HepG2 (cell line): Measurements from ENCODE around the gene PEF1. TPM values are rescaled to one million over a fixed set of nuclear protein-coding genes. Genes with fewer than 3 reads are reported as not detected.

Experiments
- ATAC-seq: fragments of 200-7000 bp; cut with Tn5 transposase; 3 replicates; pipeline ENCODE4 v1.9.1; 2020; ENCODE audit warnings: mild to moderate bottlenecking, moderate library complexity
- BruUV-seq: library from RNA; stranded (reverse); fragments of 400-500 nt; replicated peaks from 2 replicates; lab custom pipeline; 2021; lab: Mats Ljungman, UMichigan
- CTCF ChIA-PET: fragments of 300-600 bp; formaldehyde crosslinking; extraction: SDS; loops from one replicate; lab custom pipeline; 2021; ENCODE audit warnings: low total read pairs, inconsistent platforms, low intra/inter-chr PET ratio; lab: Yijun Ruan, JAX
- POLR2A ChIA-PET: fragments of 350-600 bp; sonication (Branson Sonifier 250); formaldehyde crosslinking; loops from one replicate; lab custom pipeline; 2020; ENCODE audit warnings: antibody characterized with exemption, inconsistent platforms; lab: Yijun Ruan, JAX
- DNase-seq: peaks from one replicate; pipeline ENCODE4 v3.0.0-alpha.2; 2015; ENCODE audit warnings: low spot score
- FAIRE-seq: peaks from 3 replicates; lab custom pipeline; 2011; peaks lifted over from hg19 to GRCh38; lab: Jason Lieb, UNC
- H2AFZ ChIP-seq: one replicate; pipeline ENCODE4 v1.6.1; 2011; ENCODE audit warnings: low read length, inconsistent platforms
- H3K27ac ChIP-seq: fragments of 300-600 bp; 3 replicates; pipeline ENCODE4 v1.8.0; 2011; ENCODE audit warnings: mixed run types, mild to moderate bottlenecking, mixed read lengths, low read length, inconsistent platforms; ENCODE audit not compliant: insufficient read depth; ENCODE audit errors: extremely low read length
- H3K27me3 ChIP-seq, 2 experiments: fragments of 200-600 bp in 1 of 2; 2 replicates in 1 of 2; 3 replicates in 1 of 2; pipeline versions ENCODE4 v1.6.0 to v1.8.0; 2011; ENCODE audit warnings: low read length in 2 of 2, mild to moderate bottlenecking in 2 of 2, moderate library complexity in 2 of 2, inconsistent platforms in 1 of 2; ENCODE audit not compliant: insufficient read depth in 2 of 2, control insufficient read depth in 1 of 2
- H3K36me3 ChIP-seq, 2 experiments: fragments of 200-600 bp in 1 of 2; replicated peaks in 1 of 2; 2 replicates in 1 of 2; 3 replicates in 1 of 2; pipeline versions ENCODE4 v1.5.1 to v1.8.0; 2011; ENCODE audit warnings: low read length in 2 of 2, inconsistent platforms in 1 of 2; ENCODE audit not compliant: insufficient read depth in 2 of 2, control insufficient read depth in 1 of 2
- H3K4me1 ChIP-seq: 2 replicates; pipeline ENCODE4 v1.5.1; 2012; ENCODE audit warnings: low read length, inconsistent platforms; ENCODE audit not compliant: insufficient read depth
- H3K4me2 ChIP-seq: 2 replicates; pipeline ENCODE4 v1.6.0; 2011; ENCODE audit warnings: low read depth, low read length, inconsistent platforms
- H3K4me3 ChIP-seq, 3 experiments: fragments of 200-600 bp in 1 of 3; sonication (generic), shearing (Covaris generic) in 1 of 3; replicated peaks in 1 of 3; 2 replicates each; pipeline ENCODE4 v1.5.1; 2011 to 2016; ENCODE audit warnings: low read length in 3 of 3, inconsistent platforms in 2 of 3, low read depth in 2 of 3, mild to moderate bottlenecking in 2 of 3, control low read depth in 1 of 3, mixed read lengths in 1 of 3; ENCODE audit not compliant: insufficient read depth in 1 of 3
- H3K79me2 ChIP-seq: one replicate; pipeline ENCODE4 v1.6.1; 2011; ENCODE audit warnings: low read length, inconsistent platforms; ENCODE audit not compliant: insufficient read depth
- H3K9ac ChIP-seq: 2 replicates; pipeline ENCODE4 v1.6.0; 2011; ENCODE audit warnings: mild to moderate bottlenecking, low read depth, low read length, inconsistent platforms; ENCODE audit not compliant: insufficient read depth
- H3K9me3 ChIP-seq: 2 replicates; pipeline ENCODE4 v1.5.1; 2012; ENCODE audit warnings: mild to moderate bottlenecking, low read length
- H4K20me1 ChIP-seq: 2 replicates; pipeline ENCODE4 v1.6.0; 2011; ENCODE audit warnings: inconsistent platforms, mild to moderate bottlenecking, low read length, moderate library complexity; ENCODE audit not compliant: insufficient read depth
- MED1 ChIP-seq: sonication (generic); formaldehyde crosslinking; IDR thresholded peaks from 2 replicates; pipeline ENCODE4 v1.4.0; 2020; ENCODE audit warnings: missing genetic modification reagents
- POLR2A ChIP-seq, 2 experiments: IDR thresholded peaks; 2 replicates each; pipeline ENCODE4 v1.6.1; 2011; ENCODE audit warnings: low read depth in 2 of 2, low read length in 2 of 2, mild to moderate bottlenecking in 1 of 2, moderate library complexity in 1 of 2; ENCODE audit not compliant: insufficient read depth in 1 of 2
- ZXDC ChIP-seq: sonication (generic); formaldehyde crosslinking; IDR thresholded peaks from 2 replicates; pipeline ENCODE4 v1.5.0; 2020; ENCODE audit warnings: mild to moderate bottlenecking, missing genetic modification reagents
- WGBS: methylation state at CpG from one replicate; pipeline ENCODE4 v1.1.6; 2017; ENCODE audit warnings: low lambda C conversion rate; 5-methylcytosine and 5-hydroxymethylcytosine counted together
- in situ Hi-C: cut with HindIII; loops from 2 replicates; pipeline ENCODE4 v1.10.0; 2017; ENCODE audit warnings: low pct_unique_long_range_greater_than_20kb; ENCODE audit not compliant: extremely low pct_ligation_motif_present
- intact Hi-C: fragments of 100-400 bp; cut with micrococcal nuclease; formaldehyde crosslinking; loops from one replicate; pipeline ENCODE4 v1.10.0; 2022; ENCODE audit not compliant: unreplicated experiment
- polyA plus RNA-seq, 8 experiments: library from polyadenylated mRNA; depleted of rRNA in 3 of 8; stranded (reverse) in 7 of 8; unstranded in 1 of 8; fragments of >200 nt; fragmentation: Illumina TruSeq in 4 of 8; extraction: Trizol in 4 of 8; gene quantifications; 2 replicates each; pipeline versions ENCODE4 v1.2.1 to v1.2.3, GENCODE V29; 2011 to 2016; ENCODE audit warnings: low read depth in 4 of 8, missing spikeins in 1 of 8, mixed read lengths in 1 of 8; ENCODE audit not compliant: insufficient read depth in 1 of 8
- total RNA-seq, 5 experiments: library from RNA; depleted of rRNA; stranded (reverse); fragments of >200 nt; fragmentation: Illumina TruSeq; extraction: Trizol; gene quantifications; 2 replicates each; pipeline ENCODE4 v1.2.3, GENCODE V29; 2016; ENCODE audit warnings: low read depth in 1 of 5
- TF ChIP-seq, protein P1 (sequence below): IDR thresholded peaks from 2 replicates; pipeline ENCODE4 v1.6.1; 2012; ENCODE audit warnings: inconsistent platforms
- TF ChIP-seq, protein P2 (sequence below): IDR thresholded peaks from 2 replicates; pipeline ENCODE4 v1.6.1; 2012; ENCODE audit warnings: low read depth, low read length, improper control_type of control experiment

The PEF1 gene
- total and polyA plus RNA-seq, 2 of the 13 experiments (the other 11 are each of a cell fraction or from before 2014, with no cell fraction given) = 57.1 to 57.8 TPM

DNA sequence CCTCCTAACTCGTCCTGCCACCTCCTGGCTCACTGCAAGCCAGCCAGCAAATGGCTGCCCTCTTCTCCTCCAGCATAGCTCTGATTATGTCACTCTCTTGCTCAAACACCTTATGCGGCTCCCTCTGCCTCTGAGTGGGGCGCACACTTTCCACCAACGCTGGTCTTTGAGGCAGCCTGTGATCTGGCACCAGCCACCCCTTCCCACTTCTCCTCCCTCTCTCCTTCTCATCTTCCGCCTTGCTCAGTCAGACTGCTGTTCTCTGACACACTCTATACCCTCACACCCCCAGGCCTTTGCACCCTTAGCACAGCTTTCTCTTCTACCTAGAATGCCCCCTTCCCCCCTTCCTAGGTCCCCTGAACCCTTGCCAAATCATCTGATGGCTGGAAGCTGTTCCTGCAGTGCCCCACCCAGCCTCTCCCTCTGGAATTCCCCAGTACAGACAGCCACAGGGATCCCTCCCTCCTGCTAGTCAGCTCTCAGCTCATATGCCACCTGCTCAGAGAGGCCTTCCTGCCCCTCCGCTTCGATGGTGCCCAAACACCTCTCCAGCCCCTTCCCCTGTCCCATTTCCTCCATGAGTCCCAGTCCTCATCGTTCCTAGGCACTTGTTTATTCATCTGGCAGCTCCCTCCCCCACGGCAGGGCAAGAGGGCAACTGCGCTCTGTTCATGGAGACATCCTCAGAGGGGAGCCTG lies 21.7 kb upstream of the PEF1 start:
- Histone ChIP-seq H3K4me1 (peaks cover 10% of the 10 kb centered on the region), H3K4me3 (no peak overlapping the region)
- no TSS peak for BruUV-seq
- no peak for TF ChIP-seq POLR2A (IDR thresholded peaks at IDR 0.05; ENCODE audit: insufficient read depth in 1 of 2, low read depth in 2 of 2, low read length in 2 of 2)
- TF ChIP-seq ZXDC (CRISPR knock-in tag) = no peak
- TF ChIP-seq, protein P1, sequence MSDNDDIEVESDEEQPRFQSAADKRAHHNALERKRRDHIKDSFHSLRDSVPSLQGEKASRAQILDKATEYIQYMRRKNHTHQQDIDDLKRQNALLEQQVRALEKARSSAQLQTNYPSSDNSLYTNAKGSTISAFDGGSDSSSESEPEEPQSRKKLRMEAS = no peak
- no peak for TF ChIP-seq MED1 (CRISPR knock-in tag)
- TF ChIP-seq, protein P2, sequence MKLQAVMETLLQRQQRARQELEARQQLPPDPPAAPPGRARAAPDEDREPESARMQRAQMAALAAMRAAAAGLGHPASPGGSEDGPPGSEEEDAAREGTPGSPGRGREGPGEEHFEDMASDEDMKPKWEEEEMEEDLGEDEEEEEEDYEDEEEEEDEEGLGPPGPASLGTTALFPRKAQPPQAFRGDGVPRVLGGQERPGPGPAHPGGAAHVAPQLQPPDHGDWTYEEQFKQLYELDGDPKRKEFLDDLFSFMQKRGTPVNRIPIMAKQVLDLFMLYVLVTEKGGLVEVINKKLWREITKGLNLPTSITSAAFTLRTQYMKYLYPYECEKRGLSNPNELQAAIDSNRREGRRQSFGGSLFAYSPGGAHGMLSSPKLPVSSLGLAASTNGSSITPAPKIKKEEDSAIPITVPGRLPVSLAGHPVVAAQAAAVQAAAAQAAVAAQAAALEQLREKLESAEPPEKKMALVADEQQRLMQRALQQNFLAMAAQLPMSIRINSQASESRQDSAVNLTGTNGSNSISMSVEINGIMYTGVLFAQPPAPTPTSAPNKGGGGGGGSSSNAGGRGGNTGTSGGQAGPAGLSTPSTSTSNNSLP = no peak
- TF ChIP-seq, all 625 proteins: peak for 0
- FAIRE-seq (no peak), ATAC-seq (no peak; the same call in 2 of the 3 replicates), DNase-seq (no peak)
- ChIA-PET POLR2A (interaction anchor here (1.0 to 3.8 kb wide), 3 partner anchors 35 to 49 kb away, joined by 3 to 24 read pairs (median 3); partner anchors contain the start of gene COL16A1), CTCF (interaction anchor here (0.9 to 1.9 kb wide), 2 partner anchors 49 to 123 kb away, joined by 3 to 6 read pairs; no protein-coding TSS in a partner anchor)
- Histone ChIP-seq H4K20me1 (no peaks in the 10 kb centered on the region), H3K36me3 (no peaks in the 10 kb centered on the region), H3K9me3 (no peaks in the 10 kb centered on the region), H2AFZ (no peak overlapping the region), H3K4me2 (no peak overlapping the region), H3K79me2 (no peaks in the 10 kb centered on the region), H3K27me3 (no peaks in the 10 kb centered on the region), H3K9ac (no peak overlapping the region), H3K27ac (no peak overlapping the region)
- 67% methylated on average over 10 of the region's 10 CpGs for WGBS
- in situ Hi-C loops = loop anchor here (5.0 kb wide), 2 partner anchors 36 to 121 kb away; partner anchors contain the start of gene COL16A1
- intact Hi-C loops = no loop called here
